Right renal cortex interstitium (tissue), 3 donors: ENCODE results near the gene MLEC. TPM values are rescaled to one million over a fixed set of nuclear protein-coding genes. Genes with fewer than 3 reads are reported as not detected.

Experiments
- DNase-seq, 3 donors: peaks; one replicate each; pipeline ENCODE4 v3.0.0-alpha.2; 2013; ENCODE audit warnings: low read depth in 3 of 3, low spot score in 2 of 3
- polyA plus RNA-seq, 3 donors: library from polyadenylated mRNA; unstranded; fragments of 120-200 nt; gene quantifications; one replicate each; pipeline ENCODE4 v1.2.1, GENCODE V29; 2013; ENCODE audit not compliant: insufficient read length in 3 of 3

MLEC gene, protein sequence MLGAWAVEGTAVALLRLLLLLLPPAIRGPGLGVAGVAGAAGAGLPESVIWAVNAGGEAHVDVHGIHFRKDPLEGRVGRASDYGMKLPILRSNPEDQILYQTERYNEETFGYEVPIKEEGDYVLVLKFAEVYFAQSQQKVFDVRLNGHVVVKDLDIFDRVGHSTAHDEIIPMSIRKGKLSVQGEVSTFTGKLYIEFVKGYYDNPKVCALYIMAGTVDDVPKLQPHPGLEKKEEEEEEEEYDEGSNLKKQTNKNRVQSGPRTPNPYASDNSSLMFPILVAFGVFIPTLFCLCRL
- polyA plus RNA-seq: 100 to 1,000 TPM; 177 to 191 (median 185) TPM

DNA sequence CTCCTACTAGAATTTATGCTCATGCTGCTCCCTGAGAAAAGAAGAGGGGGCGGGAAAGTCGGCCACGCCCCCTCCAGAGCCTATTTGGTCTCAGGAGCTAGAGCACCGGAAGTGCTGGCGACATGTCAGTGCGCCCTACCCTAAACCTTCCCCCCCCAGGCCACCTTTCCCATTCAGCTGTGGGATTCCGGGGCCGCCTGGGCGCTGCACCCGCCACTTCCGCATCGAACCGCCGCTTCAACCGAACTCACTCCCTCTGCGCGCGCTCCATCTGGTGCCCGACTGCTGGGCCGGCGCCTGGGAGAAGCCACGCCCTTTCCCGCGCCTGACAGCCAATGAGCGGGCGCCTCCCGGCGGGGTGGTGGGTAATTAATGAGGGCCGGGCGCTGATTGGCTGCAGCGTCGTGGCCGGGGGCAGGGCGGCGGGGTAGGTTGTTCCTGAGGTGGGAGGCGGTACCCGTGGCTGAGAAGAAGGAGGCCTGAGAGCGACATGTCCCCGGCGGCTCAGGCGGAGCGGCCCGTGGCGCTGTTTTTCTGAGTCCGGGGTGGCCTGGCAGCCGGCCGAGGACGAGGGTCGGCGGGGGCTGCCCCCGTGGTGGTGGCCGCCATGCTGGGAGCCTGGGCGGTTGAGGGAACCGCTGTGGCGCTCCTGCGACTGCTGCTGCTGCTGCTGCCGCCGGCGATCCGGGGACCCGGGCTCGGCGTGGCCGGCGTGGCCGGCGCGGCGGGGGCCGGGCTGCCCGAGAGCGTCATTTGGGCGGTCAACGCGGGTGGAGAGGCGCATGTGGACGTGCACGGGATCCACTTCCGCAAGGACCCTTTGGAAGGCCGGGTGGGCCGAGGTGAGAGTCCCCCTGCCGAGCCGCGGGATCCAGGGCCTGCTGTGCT is at the start of gene MLEC:
TSS of gene MLEC (plus strand) at position 460 of the 888 bp plus-strand sequence. CDS start at position 608, 148 bp downstream.
- peak; percentile 94 to 95 (median 94) for DNase-seq

- DNase-seq: no peak
Observed at GRCh38 chr12:120639771-120640721, 46.9 kb upstream of the MLEC start, which contains the start of gene CABP1. Gene CABP1 (plus strand): TSS chr12:120640626. CDS start chr12:120640686, 60 bp downstream.

DNA sequence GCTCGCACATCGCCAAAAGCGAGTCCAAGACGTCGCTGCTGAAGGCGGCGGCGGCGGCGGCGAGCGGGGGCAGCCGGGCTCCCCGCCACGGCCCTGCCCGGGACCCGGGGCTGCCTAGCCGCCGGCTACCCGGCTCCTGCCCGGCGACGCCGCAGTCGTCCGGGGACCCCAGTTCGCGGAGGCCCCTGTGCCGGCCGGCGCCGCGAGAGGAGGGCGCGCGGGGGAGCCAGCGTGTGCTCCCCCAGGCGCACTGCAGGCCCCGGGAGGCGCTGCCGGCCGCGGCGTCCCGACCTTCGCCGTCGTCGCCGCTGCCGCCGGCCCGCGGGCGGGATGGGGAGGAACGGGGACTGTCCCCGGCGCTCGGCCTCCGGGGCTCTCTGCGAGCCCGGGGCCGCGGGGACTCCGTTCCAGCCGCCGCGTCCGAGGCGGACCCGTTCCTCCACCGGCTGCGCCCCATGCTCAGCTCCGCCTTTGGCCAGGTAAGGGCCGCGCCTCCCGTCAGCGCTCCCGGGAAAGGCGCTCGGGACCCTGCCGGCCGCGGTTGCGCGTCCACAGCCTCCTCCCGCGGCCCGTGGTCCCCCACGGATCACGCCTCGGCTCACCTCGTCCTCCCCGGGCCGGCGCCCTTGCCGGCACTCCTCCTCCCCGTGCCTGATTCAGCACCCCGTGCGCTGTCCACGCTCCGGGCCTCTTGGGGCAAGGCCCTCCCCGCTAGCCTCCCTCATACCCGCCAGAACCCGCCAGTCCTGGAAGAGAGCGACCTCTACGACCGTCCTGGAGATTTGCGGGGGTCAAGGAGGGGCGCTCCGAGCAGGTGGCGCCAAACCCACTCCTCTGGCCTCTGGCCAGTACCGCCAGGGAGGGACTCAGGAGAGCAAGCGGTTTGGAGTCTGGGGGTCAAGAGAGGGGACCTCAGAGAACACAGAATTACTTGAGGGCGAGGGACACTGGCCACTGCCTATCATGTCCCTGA is 45.8 kb upstream of the MLEC start:
- peak in 2 of 3 donors; percentile 42 to 67 for DNase-seq

DNA sequence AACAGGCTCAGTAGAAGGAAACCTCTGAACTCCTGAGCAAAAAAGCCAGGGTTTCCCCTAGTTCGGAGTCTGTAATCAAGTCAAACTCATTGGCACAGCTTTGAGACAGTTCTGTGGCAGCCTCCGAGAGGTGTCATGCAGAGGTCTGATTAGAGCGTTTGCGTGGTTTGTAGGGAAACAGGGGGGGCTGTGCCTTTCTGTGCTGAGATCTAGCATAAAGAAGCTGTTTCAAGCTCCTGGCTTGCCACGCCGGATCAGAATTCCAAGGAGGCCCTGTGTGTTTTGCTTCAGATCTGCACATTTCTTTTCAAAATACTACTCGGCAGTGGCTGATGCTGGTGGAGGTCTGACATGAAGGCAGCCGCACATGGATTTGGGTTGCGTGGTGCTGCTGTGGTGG is 44.8 kb upstream of the MLEC start:
- DNase-seq: no peak

DNA sequence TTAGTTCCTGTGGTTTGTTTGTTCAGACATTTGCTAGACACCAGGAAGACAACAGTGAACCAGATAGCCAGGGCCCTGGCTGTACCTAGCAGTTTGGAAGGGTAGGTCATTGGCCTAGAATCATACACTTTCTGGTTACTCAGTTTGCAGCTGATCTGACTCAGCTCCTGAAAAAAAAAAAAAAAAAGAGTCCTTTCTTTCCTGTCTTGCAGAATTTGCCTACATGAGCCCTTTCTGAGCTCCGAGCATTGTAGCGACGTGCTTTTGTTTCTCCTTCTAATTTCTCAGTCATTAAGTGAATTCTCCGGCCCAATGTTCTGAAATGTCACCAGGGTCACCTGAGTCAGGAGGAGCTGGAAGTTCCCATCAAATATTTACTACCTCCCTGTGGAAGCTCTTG is 44.1 kb upstream of the MLEC start:
- DNase-seq: no peak

GRCh38 chr12:120643574-120643973 is 43.4 kb upstream of the MLEC start:
- DNase-seq: no peak

GRCh38 chr12:120646044-120646443 is 40.9 kb upstream of the MLEC start:
- DNase-seq: no peak

- DNase-seq: no peak
Observed at GRCh38 chr12:120647375-120647755, 39.6 kb upstream of the MLEC start.

- DNase-seq: no peak
Observed at GRCh38 chr12:120649442-120650232, 37.3 kb upstream of the MLEC start.

GRCh38 chr12:120650233-120650690 is 36.7 kb upstream of the MLEC start:
- DNase-seq: no peak

DNA sequence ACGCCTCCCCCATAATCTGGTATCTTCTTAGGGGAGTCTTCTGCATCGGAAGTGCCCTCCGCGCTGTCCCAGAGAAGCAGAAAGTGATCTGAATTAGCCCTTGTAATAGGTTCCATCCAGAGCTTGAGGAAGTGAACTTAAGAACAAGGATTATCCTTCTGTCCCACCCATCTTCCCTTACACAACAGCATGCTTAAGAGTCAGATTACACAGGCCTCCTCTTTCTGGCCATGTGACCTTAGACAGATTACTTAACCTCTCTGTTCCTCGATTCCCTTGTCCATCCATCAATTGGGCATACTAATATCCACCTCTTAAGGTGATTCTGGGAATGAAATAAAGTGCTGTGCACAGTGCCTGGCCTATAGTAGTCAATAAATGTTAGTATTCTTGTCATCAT is 35.1 kb upstream of the MLEC start:
- no peak for DNase-seq

DNA sequence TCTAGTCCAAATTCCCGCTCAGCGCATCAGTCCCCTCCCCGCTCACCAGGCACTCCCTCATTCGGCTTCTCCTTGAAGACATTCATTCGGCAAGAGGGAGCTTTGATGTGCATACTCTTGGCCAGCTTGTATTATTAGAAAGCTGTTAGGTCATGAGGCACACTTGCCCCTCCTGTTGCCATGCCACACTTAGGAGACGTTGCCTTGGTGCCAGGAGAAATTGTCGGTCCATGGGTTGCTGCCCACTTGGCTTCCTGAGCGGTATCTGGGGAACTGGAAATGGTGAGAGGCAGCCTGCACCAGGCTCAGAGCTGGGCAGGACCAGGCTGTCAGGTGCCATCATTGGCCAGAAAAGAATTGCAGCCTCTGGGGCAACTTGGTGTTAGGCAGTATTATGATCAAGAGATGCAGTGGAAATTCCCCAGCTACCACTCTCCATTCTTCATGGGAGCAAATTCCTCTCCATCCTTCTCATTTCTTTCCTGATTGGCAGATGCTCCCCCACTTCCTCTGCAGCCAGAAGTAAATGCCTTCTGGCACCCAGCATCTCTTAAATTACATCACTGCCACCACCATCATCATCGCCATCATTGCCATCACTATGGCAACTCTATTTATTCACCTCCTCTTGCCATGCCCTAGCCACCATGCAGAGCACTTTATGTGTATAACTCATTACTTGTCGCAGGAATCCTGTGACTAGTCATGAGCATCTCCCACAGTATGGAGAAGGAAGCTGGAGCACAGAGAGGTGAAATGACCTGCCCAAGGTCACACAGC is 34.1 kb upstream of the MLEC start:
- no peak for DNase-seq

DNA sequence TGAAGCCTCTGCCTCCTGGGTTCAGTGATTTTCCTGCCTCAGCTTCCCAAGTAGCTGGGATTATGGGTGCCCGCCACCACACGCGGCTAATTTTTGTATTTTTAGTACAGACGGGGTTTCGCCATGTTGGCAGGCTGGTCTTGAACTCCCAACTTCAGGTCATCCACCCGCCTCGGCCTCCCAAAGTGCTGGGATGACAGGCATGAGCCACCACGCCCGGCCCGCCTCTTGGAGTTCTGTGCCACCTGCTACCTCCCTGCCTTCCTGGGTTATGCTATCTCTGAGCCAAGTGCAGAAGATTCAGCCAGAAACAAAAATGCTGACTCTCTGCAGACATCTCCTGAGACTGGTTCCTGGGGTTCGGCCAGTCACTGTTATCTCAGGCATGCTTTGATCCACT is 33.3 kb upstream of the MLEC start:
- DNase-seq: no peak

DNA sequence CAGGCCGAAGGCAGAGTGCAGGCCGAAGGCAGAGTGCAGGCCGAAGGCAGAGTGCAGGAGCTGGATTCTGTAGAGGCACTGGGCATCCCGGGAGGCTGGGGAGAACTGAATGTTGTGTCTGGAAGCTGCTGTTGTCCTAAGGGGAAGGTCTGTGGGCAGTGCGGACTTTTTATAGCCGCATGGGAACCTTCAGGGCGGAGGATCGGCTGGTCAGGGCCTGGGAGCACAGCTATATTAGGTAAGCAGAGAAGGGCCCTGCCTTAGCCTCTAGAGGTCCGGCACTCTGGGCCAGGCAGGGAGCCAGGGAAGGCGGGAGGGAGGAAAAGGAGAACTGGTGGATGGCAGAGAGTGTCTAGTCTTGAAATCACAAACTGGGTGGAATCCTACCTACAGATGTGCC is 32.3 kb upstream of the MLEC start:
- DNase-seq: no peak

- no peak for DNase-seq
Observed at GRCh38 chr12:120656008-120656407, 30.9 kb upstream of the MLEC start.

- DNase-seq: no peak
Observed at GRCh38 chr12:120658286-120659150, 28.4 kb upstream of the MLEC start.

DNA sequence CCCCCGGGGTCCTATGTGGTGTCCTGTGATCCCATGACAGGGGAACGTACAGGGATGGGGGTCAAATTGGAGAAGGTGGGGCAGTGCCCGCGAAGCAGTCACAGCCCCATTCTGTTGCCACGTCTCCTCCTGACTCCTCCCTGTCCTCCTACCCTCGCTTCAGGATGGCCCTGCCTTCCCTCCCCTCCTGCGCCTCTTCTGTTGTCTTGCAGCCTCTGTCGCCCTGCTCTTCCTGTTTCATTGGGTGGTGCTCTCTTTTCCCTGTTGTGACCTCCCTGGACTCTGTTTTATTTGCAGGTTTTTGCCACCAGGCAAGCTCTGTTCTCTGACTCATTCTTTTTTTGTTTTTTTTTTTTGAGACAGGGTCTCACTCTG is 27.8 kb upstream of the MLEC start:
- no peak for DNase-seq
